Measurements from ENCODE around the gene DNM2. TPM values are rescaled to one million over a fixed set of nuclear protein-coding genes. Genes with fewer than 3 reads are reported as not detected.
A peak's percentile ranks its signal among the peaks of the same experiment; 100 is the strongest.

The DNM2 gene
- total RNA-seq, 4 donors from 2014 or later, result 353 to 827 (median 464) TPM

GRCh38 chr19:10749435-10750384, 31.8 kb downstream of the DNM2 start:
- Histone ChIP-seq H3K4me3 (peak overlapping the region in 2 of 4 donors; percentile 18 to 30), H3K36me3 (no peaks in the 10 kb centered on the region), H3K27me3 (no peaks in the 10 kb centered on the region), H3K27ac (peak overlapping the region; percentile 8 to 98 (median 85)), H3K4me1 (peaks cover 0 to 76% (median 40%) of the 10 kb centered on the region in 4 donors), H3K9me3 (no peaks in the 10 kb centered on the region)
- peak; percentile 56 to 63 for TF ChIP-seq POLR2A (IDR thresholded peaks at IDR 0.05)
- no peak for TF ChIP-seq CTCF (IDR thresholded peaks at IDR 0.05)
- peak in 2 of 3 donors; percentile 84 to 88 for DNase-seq

- H3K27me3 ChIP-seq, result no peaks in the 10 kb centered on the region
- peak overlapping the region in 2 of 4 donors; percentile 18 to 30 for H3K4me3 ChIP-seq
- no peaks in the 10 kb centered on the region for H3K9me3 ChIP-seq
- peak in 1 of 2 donors; percentile 35 for TF ChIP-seq POLR2A (IDR thresholded peaks at IDR 0.05)
- no peak for TF ChIP-seq CTCF (IDR thresholded peaks at IDR 0.05)
- no peaks in the 10 kb centered on the region for H3K36me3 ChIP-seq
- H3K27ac ChIP-seq, result peak overlapping the region; percentile 13 to 98 (median 85)
- H3K4me1 ChIP-seq, result peaks cover 0 to 66% (median 40%) of the 10 kb centered on the region in 4 donors
- peak in 2 of 3 donors; percentile 66 to 73 for DNase-seq
Measured at GRCh38 chr19:10751109-10751953, 33.5 kb downstream of the DNM2 start.

GRCh38 chr19:10752237-10752912, 34.5 kb downstream of the DNM2 start:
- H3K36me3 ChIP-seq, result no peaks in the 10 kb centered on the region
- H3K27me3 ChIP-seq, result no peaks in the 10 kb centered on the region
- DNase-seq, result no peak
- H3K4me3 ChIP-seq, result no peak overlapping the region
- peak overlapping the region in 3 of 4 donors; percentile 75 to 98 (median 95) for H3K27ac ChIP-seq
- no peaks in the 10 kb centered on the region for H3K9me3 ChIP-seq
- no peak for TF ChIP-seq POLR2A (IDR thresholded peaks at IDR 0.05)
- no peak for TF ChIP-seq CTCF (IDR thresholded peaks at IDR 0.05)
- H3K4me1 ChIP-seq, result peaks cover 0 to 57% (median 40%) of the 10 kb centered on the region in 4 donors

- Histone ChIP-seq H3K4me1 (peaks cover 0 to 50% (median 33%) of the 10 kb centered on the region in 4 donors), H3K36me3 (no peaks in the 10 kb centered on the region), H3K27me3 (no peaks in the 10 kb centered on the region), H3K4me3 (no peak overlapping the region), H3K9me3 (no peaks in the 10 kb centered on the region), H3K27ac (peak overlapping the region in 3 of 4 donors; percentile 75 to 98 (median 95))
- TF ChIP-seq POLR2A (IDR thresholded peaks at IDR 0.05) (no peak), CTCF (IDR thresholded peaks at IDR 0.05) (no peak)
- no peak for DNase-seq
Measured at GRCh38 chr19:10752913-10753704, 35.2 kb downstream of the DNM2 start.

Measured in Peyer's patch (tissue), 4 donors.